BE2C (cell line): Measurements from ENCODE around the gene NKX2-2. TPM values are rescaled to one million over a fixed set of nuclear protein-coding genes. Genes with fewer than 3 reads are reported as not detected.

Experiments used
- DNase-seq: peaks from one replicate; pipeline ENCODE4 v3.0.0-alpha.2; 2020
- H3K27me3 ChIP-seq: fragments of 250-450 bp; sonication (Bioruptor Pico); 2 replicates; pipeline ENCODE4 v1.5.1; 2020; ENCODE audit warnings: mild to moderate bottlenecking
- H3K36me3 ChIP-seq: fragments of 250-450 bp; sonication (Bioruptor Pico); 2 replicates; pipeline ENCODE4 v1.5.1; 2020; ENCODE audit warnings: mild to moderate bottlenecking
- H3K4me1 ChIP-seq: fragments of 250-450 bp; sonication (Bioruptor Pico); 2 replicates; pipeline ENCODE4 v1.5.1; 2020
- H3K4me3 ChIP-seq: 2 replicates; pipeline ENCODE4 v1.5.1; 2011; ENCODE audit warnings: low read depth, low read length
- H3K9me3 ChIP-seq: fragments of 250-450 bp; sonication (Bioruptor Pico); 2 replicates; pipeline ENCODE4 v1.5.1; 2020
- CTCF ChIP-seq: IDR thresholded peaks from 2 replicates; pipeline ENCODE4 v1.5.1; 2012; ENCODE audit warnings: mild to moderate bottlenecking, low read depth, low read length
- polyA plus RNA-seq: library from polyadenylated mRNA; unstranded; fragments of >200 nt; gene quantifications from one replicate; pipeline ENCODE4 v1.2.1, GENCODE V29; 2012; ENCODE audit warnings: low read depth, missing spikeins; ENCODE audit not compliant: insufficient read length, insufficient read depth

The NKX2-2 gene
- polyA plus RNA-seq, result not detected

DNA sequence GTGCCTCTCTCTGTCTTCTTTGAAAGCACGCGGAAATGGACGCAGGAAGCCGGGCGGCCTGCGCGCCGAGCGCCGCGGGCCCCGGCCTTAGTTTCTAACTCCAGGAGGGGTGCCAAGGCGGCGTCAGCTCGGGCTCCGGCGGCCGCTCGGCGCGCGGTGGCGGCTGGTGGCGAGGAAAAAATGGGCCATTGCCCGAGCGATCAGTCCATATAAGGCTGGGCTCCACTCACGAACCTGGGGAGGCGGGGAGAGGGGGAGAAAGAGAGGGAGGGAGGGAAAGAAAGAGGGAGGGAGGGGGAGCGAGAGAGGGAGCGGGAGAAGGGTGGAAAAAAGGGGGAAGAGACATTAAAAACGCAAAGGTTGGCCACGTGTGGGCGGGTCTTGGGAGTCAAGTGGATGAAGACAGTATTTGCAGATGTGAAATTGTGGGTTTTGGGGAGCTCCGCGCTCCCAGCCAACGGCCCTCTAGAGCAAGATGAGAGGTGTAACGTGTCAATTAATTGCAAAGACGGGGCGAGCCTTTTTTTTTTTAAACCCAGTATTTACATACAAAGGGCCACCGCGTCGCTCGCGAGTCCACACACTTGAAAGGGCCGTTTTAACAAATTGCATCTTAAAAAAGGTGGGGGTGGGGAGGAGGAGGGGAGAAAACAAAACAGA, at the start of gene NKX2-2:
TSS of gene NKX2-2 (minus strand) at position 184 of the 660 bp plus-strand sequence. CDS start 395 bp downstream, outside the sequence.
- peaks cover 91% of the 10 kb centered on the region for H3K27me3 ChIP-seq
- TF ChIP-seq CTCF, result no peak
- no peaks in the 10 kb centered on the region for H3K9me3 ChIP-seq
- H3K36me3 ChIP-seq, result no peaks in the 10 kb centered on the region
- no peak for DNase-seq
- H3K4me1 ChIP-seq, result no peaks in the 10 kb centered on the region
- no peak within 1 kb of the TSS for H3K4me3 ChIP-seq

- DNase-seq, result no peak
- Histone ChIP-seq H3K9me3 (no peaks in the 10 kb centered on the region), H3K36me3 (no peaks in the 10 kb centered on the region), H3K4me3 (no peak overlapping the region), H3K4me1 (no peaks in the 10 kb centered on the region), H3K27me3 (peaks cover 42% of the 10 kb centered on the region)
- TF ChIP-seq CTCF, result no peak
These were observed 48.8 kb upstream of the NKX2-2 start for GRCh38 chr20:21562656-21563055.

GRCh38 chr20:21559305-21559704, 45.4 kb upstream of the NKX2-2 start:
- Histone ChIP-seq H3K4me1 (no peaks in the 10 kb centered on the region), H3K9me3 (no peaks in the 10 kb centered on the region), H3K4me3 (no peak overlapping the region), H3K36me3 (no peaks in the 10 kb centered on the region), H3K27me3 (peaks cover 41% of the 10 kb centered on the region)
- no peak for DNase-seq
- no peak for TF ChIP-seq CTCF

DNA sequence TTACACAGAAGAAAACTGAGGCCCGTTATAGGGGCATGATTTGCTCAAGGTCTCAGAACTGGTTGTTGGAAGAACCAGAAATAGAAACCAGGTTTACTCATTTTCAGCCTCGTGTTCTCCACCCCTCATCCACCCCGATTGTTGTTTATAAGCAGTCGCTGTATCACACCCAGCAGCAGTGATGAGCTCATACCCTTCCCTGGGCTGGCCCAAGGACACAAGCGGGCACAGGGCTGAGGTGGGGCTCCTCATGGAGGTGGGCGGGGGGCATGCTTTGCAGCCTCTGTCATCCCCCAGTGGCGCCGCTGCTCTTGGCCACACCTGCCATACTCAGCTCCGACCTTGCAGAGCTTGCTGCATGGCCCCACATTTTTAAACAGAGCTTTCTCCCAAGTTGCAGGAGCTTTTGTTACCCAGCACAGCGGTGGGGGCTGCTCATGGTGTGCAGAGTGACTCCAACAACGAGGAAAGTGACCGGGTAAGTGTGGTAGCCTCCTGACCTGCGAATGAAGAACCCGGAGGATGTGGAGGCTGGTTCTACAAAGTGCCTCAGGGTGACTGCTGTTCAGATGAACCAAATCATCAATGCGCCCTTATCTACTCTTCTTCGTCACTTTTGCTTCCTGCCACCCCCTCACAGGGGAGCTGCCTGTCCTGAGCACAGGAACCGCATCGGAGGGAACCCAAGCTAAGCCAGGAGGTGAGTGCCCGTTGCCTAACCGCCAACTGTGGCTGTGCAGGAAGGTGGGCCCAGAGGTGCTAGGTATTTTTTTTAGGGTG, 43.6 kb upstream of the NKX2-2 start:
- no peak overlapping the region for H3K4me3 ChIP-seq
- no peak for TF ChIP-seq CTCF
- H3K27me3 ChIP-seq, result peaks cover 29% of the 10 kb centered on the region
- no peaks in the 10 kb centered on the region for H3K4me1 ChIP-seq
- DNase-seq, result no peak
- H3K9me3 ChIP-seq, result no peaks in the 10 kb centered on the region
- H3K36me3 ChIP-seq, result no peaks in the 10 kb centered on the region

GRCh38 chr20:21556398-21556797, 42.5 kb upstream of the NKX2-2 start:
- no peak overlapping the region for H3K4me3 ChIP-seq

More at GRCh38 chr20:21556398-21556797, 42.5 kb upstream of the NKX2-2 start:
- no peak for DNase-seq
- Histone ChIP-seq H3K9me3 (no peaks in the 10 kb centered on the region), H3K36me3 (no peaks in the 10 kb centered on the region), H3K4me1 (no peaks in the 10 kb centered on the region), H3K27me3 (peaks cover 29% of the 10 kb centered on the region)
- TF ChIP-seq CTCF, result no peak
